ENCODE measurements around the gene DSCAM. TPM values are rescaled to one million over a fixed set of nuclear protein-coding genes. Genes with fewer than 3 reads are reported as not detected.

Gene DSCAM
- total and polyA plus RNA-seq, 2 donors (not counting 1 experiment from before 2014, with no cell fraction given), result not detected

DNA sequence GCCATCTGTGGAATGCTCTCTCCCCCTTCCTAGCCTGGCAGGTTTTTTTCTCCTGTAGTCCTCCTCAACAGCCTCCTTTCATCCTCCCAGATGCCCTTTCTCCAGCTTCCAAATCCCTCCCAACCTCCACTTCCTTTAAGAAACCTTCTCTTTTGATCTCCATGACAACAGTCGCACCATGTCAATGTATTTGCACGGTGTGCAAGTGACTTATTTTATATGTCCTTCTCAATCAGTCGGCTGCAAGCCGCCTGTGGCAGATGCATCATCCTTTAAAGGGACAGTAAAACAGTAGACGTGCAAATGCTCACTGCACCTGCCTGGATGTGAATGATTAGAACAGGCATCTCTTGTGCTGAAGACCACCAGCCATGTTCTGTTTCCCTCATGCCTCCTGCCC, 694.5 kb downstream of the DSCAM start:
- H3K4me3 ChIP-seq (ENCODE audit: control extremely low read depth in 1 of 5, extremely low read depth in 1 of 5, insufficient read depth in 1 of 5, low read depth in 2 of 5, low read length in 4 of 5), result no peak overlapping the region
- H2AFZ ChIP-seq (ENCODE audit: insufficient read depth, low read depth, low read length, poor library complexity, severe bottlenecking), result no peak overlapping the region
- H3K79me2 ChIP-seq (ENCODE audit: control insufficient read depth, insufficient read depth, low read length), result no peaks in the 10 kb centered on the region
- H3K27ac ChIP-seq (ENCODE audit: low read length in 2 of 2), result no peak overlapping the region
- no peak overlapping the region for H3K4me3 Mint-ChIP-seq
- H3K27me3 Mint-ChIP-seq, result no peaks in the 10 kb centered on the region
- H3K36me3 ChIP-seq (replicated peaks in 1 of 2; ENCODE audit: control extremely low read depth in 1 of 2, control insufficient read depth in 1 of 2, extremely low read depth in 1 of 2, insufficient read depth in 2 of 2, low read length in 1 of 2), result no peaks in the 10 kb centered on the region
- H3K9me3 Mint-ChIP-seq (ENCODE audit: insufficient read depth), result no peaks in the 10 kb centered on the region
- H4K20me1 ChIP-seq (ENCODE audit: control insufficient read depth, insufficient read depth, low read length, poor library complexity, severe bottlenecking), result no peaks in the 10 kb centered on the region
- TF ChIP-seq EZH2 (IDR thresholded peaks at IDR 0.05; ENCODE audit: borderline replicate concordance, insufficient read depth, low read depth, low read length, poor library complexity, severe bottlenecking) (no peak), CTCF (IDR thresholded peaks at IDR 0.05) (no peak)
- intact Hi-C loops (cut with micrococcal nuclease), result no loop called here
- ATAC-seq (ENCODE audit: low read depth) (no peak), DNase-seq (no peak)
- H3K9me3 ChIP-seq (ENCODE audit: control extremely low read depth in 1 of 3, control insufficient read depth in 2 of 3, insufficient read depth in 1 of 3, low read length in 2 of 3), result peaks cover 0 to 10% (median 0%) of the 10 kb centered on the region in 3 donors
- no peak overlapping the region for H3K4me2 ChIP-seq (replicated peaks; ENCODE audit: low read depth, low read length, poor library complexity, severe bottlenecking)
- no peak overlapping the region for H3K9ac ChIP-seq (ENCODE audit: low read length)
- POLR2A ChIA-PET, result no interaction called here
- no peak overlapping the region for H3K27ac Mint-ChIP-seq
- CTCF ChIA-PET, result no interaction called here
- no peaks in the 10 kb centered on the region for H3K4me1 Mint-ChIP-seq
- 87% methylated on average over 5 of the region's 5 CpGs for WGBS (ENCODE audit: insufficient coverage)
- no peaks in the 10 kb centered on the region for H3K27me3 ChIP-seq (replicated peaks in 1 of 4; ENCODE audit: control extremely low read depth in 1 of 4, control insufficient read depth in 3 of 4, insufficient read depth in 4 of 4, low read length in 3 of 4)
- H3K4me1 ChIP-seq (ENCODE audit: control insufficient read depth in 2 of 2, insufficient read depth in 2 of 2, low read length in 2 of 2), result no peaks in the 10 kb centered on the region

- WGBS (ENCODE audit: insufficient coverage), result 88% methylated on average over 2 of the region's 3 CpGs
- peaks cover 0 to 8% (median 0%) of the 10 kb centered on the region in 3 donors for H3K9me3 ChIP-seq (ENCODE audit: control extremely low read depth in 1 of 3, control insufficient read depth in 2 of 3, insufficient read depth in 1 of 3, low read length in 2 of 3)
- no peaks in the 10 kb centered on the region for H3K36me3 ChIP-seq (replicated peaks in 1 of 2; ENCODE audit: control extremely low read depth in 1 of 2, control insufficient read depth in 1 of 2, extremely low read depth in 1 of 2, insufficient read depth in 2 of 2, low read length in 1 of 2)
- no peaks in the 10 kb centered on the region for H3K27me3 ChIP-seq (replicated peaks in 1 of 4; ENCODE audit: control extremely low read depth in 1 of 4, control insufficient read depth in 3 of 4, insufficient read depth in 4 of 4, low read length in 3 of 4)
- no peak overlapping the region for H3K27ac ChIP-seq (ENCODE audit: low read length in 2 of 2)
- H2AFZ ChIP-seq (ENCODE audit: insufficient read depth, low read depth, low read length, poor library complexity, severe bottlenecking), result no peak overlapping the region
- Mint-ChIP-seq H3K9me3 (ENCODE audit: insufficient read depth) (no peaks in the 10 kb centered on the region), H3K4me1 (no peaks in the 10 kb centered on the region), H3K4me3 (no peak overlapping the region), H3K27ac (no peak overlapping the region), H3K27me3 (no peaks in the 10 kb centered on the region)
- ATAC-seq (ENCODE audit: low read depth) (no peak), DNase-seq (no peak)
- H3K79me2 ChIP-seq (ENCODE audit: control insufficient read depth, insufficient read depth, low read length), result no peaks in the 10 kb centered on the region
- TF ChIP-seq CTCF (IDR thresholded peaks at IDR 0.05), result no peak
- TF ChIP-seq EZH2 (IDR thresholded peaks at IDR 0.05; ENCODE audit: borderline replicate concordance, insufficient read depth, low read depth, low read length, poor library complexity, severe bottlenecking), result no peak
- H3K9ac ChIP-seq (ENCODE audit: low read length), result no peak overlapping the region
- CTCF ChIA-PET, result no interaction called here
- no peak overlapping the region for H3K4me2 ChIP-seq (replicated peaks; ENCODE audit: low read depth, low read length, poor library complexity, severe bottlenecking)
- H3K4me1 ChIP-seq (ENCODE audit: control insufficient read depth in 2 of 2, insufficient read depth in 2 of 2, low read length in 2 of 2), result no peaks in the 10 kb centered on the region
- H3K4me3 ChIP-seq (ENCODE audit: control extremely low read depth in 1 of 5, extremely low read depth in 1 of 5, insufficient read depth in 1 of 5, low read depth in 2 of 5, low read length in 4 of 5), result no peak overlapping the region
- POLR2A ChIA-PET, result no interaction called here
- intact Hi-C loops (cut with micrococcal nuclease), result no loop called here
- H4K20me1 ChIP-seq (ENCODE audit: control insufficient read depth, insufficient read depth, low read length, poor library complexity, severe bottlenecking), result no peaks in the 10 kb centered on the region
Observed at GRCh38 chr21:40151611-40152010, 695.3 kb downstream of the DSCAM start.
